Upper lobe of right lung (tissue), 1 donor: ENCODE measurements around the gene TTLL8. TPM values are rescaled to one million over a fixed set of nuclear protein-coding genes. Genes with fewer than 3 reads are reported as not detected.

Experiments used
- ATAC-seq: fragments of 200-7000 bp; cut with Tn5 transposase; one replicate; pipeline ENCODE4 v1.9.1; 2020; ENCODE audit warnings: mild to moderate bottlenecking, moderate library complexity
- DNase-seq: peaks from one replicate; pipeline ENCODE4 v3.0.0-alpha.2; 2020
- H3K27ac ChIP-seq: fragments of 200-600 bp; one replicate; pipeline ENCODE4 v1.8.0; 2022
- H3K27me3 ChIP-seq: fragments of 200-600 bp; one replicate; pipeline ENCODE4 v1.8.0; 2022; ENCODE audit warnings: mild to moderate bottlenecking
- H3K36me3 ChIP-seq: fragments of 200-600 bp; one replicate; pipeline ENCODE4 v1.8.0; 2022
- H3K4me1 ChIP-seq: fragments of 200-600 bp; one replicate; pipeline ENCODE4 v1.8.0; 2022
- H3K4me3 ChIP-seq: fragments of 200-600 bp; one replicate; pipeline ENCODE4 v1.8.0; 2022; ENCODE audit warnings: mild to moderate bottlenecking
- H3K9me3 ChIP-seq: fragments of 200-600 bp; one replicate; pipeline ENCODE4 v1.8.0; 2022
- intact Hi-C: fragments of 100-400 bp; cut with DNase I; formaldehyde crosslinking; loops from one replicate; pipeline ENCODE4 v1.11.0; 2022
- long read RNA-seq: library from polyadenylated mRNA; unstranded; transcript quantifications from one replicate; pipeline ENCODE4 v2.0.0, GENCODE V29; 2021
- total RNA-seq: library from RNA; stranded (reverse); fragmentation: NEBNext Ultra II Directional; extraction: Animal tissue kit (Norgen Biotek cat#: 25700); gene quantifications from one replicate; pipeline ENCODE4 v1.2.1, GENCODE V29; 2021
- TF ChIP-seq, protein P1 (sequence below): fragments of 200-600 bp; IDR thresholded peaks from one replicate; pipeline ENCODE4 v1.8.0; 2022; ENCODE audit warnings: antibody characterized with exemption
- donor health status: DM: no; HTN: yes; CAD: no; lungs with severe emphysema.

TTLL8 gene
- total RNA-seq, result not detected
- long read RNA-seq, result 0 reads

DNA sequence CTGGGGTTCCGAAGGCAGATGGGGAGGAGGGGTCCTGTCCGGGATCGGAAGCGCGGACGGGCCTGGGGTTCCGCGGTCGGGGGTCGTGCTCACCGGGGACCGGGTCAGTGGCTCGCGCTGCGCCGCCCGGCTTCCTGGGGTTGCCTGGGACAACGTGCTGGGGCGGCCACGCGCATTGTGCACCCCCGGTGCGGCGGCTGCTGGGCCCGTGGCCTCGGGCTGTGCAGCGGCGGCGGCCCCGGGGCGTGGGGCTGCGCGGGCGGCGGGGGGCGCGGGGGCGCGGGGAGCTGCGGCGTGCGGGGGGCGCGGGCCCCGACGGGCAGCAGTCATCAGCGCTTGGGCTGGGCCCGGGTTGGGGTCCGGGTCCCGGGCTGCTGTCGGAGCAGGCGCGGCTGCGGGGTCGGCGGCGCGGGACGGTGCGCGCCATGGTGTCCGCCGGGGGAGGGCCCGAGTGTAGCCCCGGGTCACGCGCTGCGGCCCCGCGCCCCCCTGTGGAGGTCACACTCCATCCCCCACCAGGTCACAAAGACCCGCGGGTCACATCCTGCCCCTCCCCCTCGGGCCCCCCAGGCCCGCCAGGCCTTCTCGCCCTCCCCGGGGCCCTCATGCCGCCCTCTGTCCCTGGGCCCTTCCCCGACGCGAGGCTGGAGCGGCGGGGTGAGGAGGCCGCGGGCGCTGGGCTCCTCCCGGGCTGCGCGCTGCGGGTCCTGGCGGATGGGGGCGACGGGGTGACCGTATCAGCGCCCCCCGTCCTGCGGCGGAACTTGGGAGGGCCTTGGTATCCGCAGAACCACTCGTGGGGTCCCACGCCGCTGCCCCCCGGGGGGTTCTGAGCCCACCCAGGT, at the start of gene TTLL8:
Gene TTLL8 (minus strand): TSS at position 238 of the 845 bp plus-strand sequence.
- no peak for ATAC-seq
- peaks cover 17% of the 10 kb centered on the region for H3K27me3 ChIP-seq
- H3K9me3 ChIP-seq, result no peaks in the 10 kb centered on the region
- no peak within 1 kb of the TSS for H3K27ac ChIP-seq
- H3K4me3 ChIP-seq, result no peak within 1 kb of the TSS
- intact Hi-C loops, result no loop called here
- no peaks in the 10 kb centered on the region for H3K36me3 ChIP-seq
- DNase-seq, result no peak
- peaks cover 6% of the 10 kb centered on the region for H3K4me1 ChIP-seq
- TF ChIP-seq, protein P1, sequence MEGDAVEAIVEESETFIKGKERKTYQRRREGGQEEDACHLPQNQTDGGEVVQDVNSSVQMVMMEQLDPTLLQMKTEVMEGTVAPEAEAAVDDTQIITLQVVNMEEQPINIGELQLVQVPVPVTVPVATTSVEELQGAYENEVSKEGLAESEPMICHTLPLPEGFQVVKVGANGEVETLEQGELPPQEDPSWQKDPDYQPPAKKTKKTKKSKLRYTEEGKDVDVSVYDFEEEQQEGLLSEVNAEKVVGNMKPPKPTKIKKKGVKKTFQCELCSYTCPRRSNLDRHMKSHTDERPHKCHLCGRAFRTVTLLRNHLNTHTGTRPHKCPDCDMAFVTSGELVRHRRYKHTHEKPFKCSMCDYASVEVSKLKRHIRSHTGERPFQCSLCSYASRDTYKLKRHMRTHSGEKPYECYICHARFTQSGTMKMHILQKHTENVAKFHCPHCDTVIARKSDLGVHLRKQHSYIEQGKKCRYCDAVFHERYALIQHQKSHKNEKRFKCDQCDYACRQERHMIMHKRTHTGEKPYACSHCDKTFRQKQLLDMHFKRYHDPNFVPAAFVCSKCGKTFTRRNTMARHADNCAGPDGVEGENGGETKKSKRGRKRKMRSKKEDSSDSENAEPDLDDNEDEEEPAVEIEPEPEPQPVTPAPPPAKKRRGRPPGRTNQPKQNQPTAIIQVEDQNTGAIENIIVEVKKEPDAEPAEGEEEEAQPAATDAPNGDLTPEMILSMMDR, result no peak

DNA sequence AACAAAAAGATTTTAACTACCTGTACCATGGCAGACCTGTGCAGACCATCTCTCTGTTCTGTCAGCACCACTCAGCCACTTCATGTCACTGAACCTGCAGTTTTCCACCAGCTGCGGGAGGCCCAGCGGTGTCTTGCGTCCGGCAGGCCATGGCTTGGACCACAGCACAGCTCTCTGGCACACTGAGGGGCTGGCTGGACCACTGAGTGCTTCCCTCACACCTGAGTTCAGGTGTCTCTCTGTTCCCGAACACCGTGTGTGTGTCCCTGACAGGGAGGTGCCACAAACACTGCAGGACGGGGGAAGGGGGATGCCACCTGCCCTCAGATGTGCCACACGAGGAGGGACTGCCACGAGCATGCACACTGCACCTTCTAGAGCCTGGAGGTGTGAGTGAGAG, 49.4 kb upstream of the TTLL8 start:
- TF ChIP-seq, protein P1, result no peak
- no peaks in the 10 kb centered on the region for H3K27me3 ChIP-seq
- no peaks in the 10 kb centered on the region for H3K9me3 ChIP-seq
- no peaks in the 10 kb centered on the region for H3K36me3 ChIP-seq
- no peaks in the 10 kb centered on the region for H3K4me1 ChIP-seq
- H3K4me3 ChIP-seq, result no peak overlapping the region
- intact Hi-C loops, result no loop called here
- DNase-seq (no peak), ATAC-seq (no peak)
- no peak overlapping the region for H3K27ac ChIP-seq

DNA sequence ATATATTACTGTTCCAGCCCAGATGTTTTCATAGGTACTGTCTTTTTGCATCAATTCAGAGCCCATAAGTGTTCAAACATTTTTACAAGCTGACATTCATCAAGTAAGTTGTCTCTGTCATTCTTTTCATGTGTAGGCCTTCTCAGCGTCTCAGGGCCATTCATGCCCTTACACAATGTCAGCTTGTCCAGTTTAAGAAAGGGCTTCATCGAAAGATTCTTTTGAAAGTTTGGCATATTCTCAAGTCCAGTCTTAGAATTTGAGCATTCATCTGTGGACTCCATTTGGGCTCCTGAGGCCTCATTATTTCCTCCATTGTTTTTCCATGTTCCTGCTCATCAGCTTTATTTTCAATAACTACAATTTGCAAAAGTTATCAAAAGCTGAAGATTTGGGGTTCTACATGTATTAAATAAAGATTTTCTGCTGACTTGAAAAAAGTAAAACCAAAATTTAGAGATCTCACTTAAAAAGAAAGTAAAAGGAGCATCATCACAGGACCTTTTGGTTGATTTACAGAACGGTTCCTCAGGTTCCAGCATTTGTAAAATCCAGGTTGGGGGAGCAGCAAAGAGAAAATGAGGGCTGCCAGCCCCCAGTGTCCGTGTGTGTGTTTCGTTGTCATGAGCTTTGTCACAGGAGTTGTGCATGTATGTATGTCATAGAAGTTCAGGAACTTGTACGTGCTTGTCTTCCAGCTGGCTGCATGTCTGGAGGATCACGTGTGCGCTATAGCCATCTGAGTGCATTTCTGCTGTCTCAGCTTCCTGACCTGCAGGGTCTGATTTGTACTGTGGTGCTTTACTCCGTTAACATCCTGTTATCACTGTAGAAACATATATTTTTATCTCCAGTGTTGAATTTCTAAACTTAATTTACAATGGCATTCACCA, 47.4 kb upstream of the TTLL8 start:
- no peak for DNase-seq

DNA sequence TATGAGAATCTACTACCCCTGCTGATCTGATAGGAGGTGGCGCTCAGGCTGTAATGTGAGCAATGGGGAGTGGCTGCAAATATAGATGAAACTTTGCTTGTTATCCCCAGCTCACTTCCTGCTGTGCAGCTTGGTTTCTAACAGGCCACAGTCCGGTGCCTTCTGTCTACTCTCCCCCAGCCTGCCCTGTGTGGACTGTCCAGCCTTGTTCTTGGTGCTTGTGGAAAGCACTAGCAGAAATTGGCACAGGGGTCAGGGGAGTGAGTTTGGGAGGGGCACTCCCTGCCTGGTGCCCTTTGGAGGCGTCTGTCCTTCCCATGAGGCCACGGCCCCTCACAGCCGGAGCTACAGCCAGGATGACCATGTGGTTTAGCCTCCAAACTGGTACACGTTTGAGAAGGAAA, 46.0 kb upstream of the TTLL8 start:
- Histone ChIP-seq H3K9me3 (no peaks in the 10 kb centered on the region), H3K27me3 (no peaks in the 10 kb centered on the region), H3K4me3 (no peak overlapping the region), H3K4me1 (no peaks in the 10 kb centered on the region), H3K27ac (no peak overlapping the region), H3K36me3 (no peaks in the 10 kb centered on the region)
- no peak for ATAC-seq
- TF ChIP-seq, protein P1, result no peak
- intact Hi-C loops, result no loop called here
- no peak for DNase-seq

More for the DNA sequence above, 47.4 kb upstream of the TTLL8 start:
- H3K27ac ChIP-seq, result no peak overlapping the region
- TF ChIP-seq, protein P1, result no peak
- no peak overlapping the region for H3K4me3 ChIP-seq
- peak; percentile 67 for ATAC-seq
- no peaks in the 10 kb centered on the region for H3K9me3 ChIP-seq
- no peaks in the 10 kb centered on the region for H3K36me3 ChIP-seq
- H3K4me1 ChIP-seq, result no peaks in the 10 kb centered on the region
- intact Hi-C loops, result no loop called here
- no peaks in the 10 kb centered on the region for H3K27me3 ChIP-seq

DNA sequence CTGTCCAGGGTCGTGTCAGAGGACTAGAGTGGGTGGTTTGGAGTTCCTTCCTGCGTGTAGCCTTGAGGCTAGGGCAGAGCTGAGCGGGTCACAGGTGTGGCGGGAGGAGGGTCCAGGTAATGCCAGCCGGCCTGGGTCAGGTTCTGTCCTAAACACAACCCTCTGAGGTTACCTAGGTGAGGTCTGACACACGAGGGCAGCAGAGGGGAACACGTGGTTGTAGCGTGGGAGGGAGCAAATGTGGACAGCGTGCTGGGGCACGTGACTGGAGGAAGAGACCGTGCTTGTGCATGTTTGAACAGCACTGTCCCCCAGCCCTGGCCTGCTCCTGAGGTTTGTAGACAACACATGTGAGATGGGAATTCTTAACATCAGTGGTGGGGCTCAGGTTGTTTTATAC, 44.8 kb upstream of the TTLL8 start:
- H3K27me3 ChIP-seq, result no peaks in the 10 kb centered on the region
- no peak overlapping the region for H3K4me3 ChIP-seq
- no peaks in the 10 kb centered on the region for H3K9me3 ChIP-seq
- DNase-seq, result no peak
- TF ChIP-seq, protein P1, result no peak
- H3K27ac ChIP-seq, result no peak overlapping the region
- H3K4me1 ChIP-seq, result no peaks in the 10 kb centered on the region
- intact Hi-C loops, result no loop called here
- no peaks in the 10 kb centered on the region for H3K36me3 ChIP-seq
- peak; percentile 72 for ATAC-seq
